Suprapubic skin (tissue), 4 donors: ENCODE data around the gene HNRNPLL. TPM values are rescaled to one million over a fixed set of nuclear protein-coding genes. Genes with fewer than 3 reads are reported as not detected.

Experiments used
- DNase-seq, 2 donors: peaks; one replicate each; pipeline ENCODE4 v3.0.0-alpha.2; 2019; ENCODE audit warnings: low spot score in 2 of 2
- H3K27ac ChIP-seq: fragments of 200-600 bp; sonication (generic); one replicate; pipeline ENCODE4 v1.5.1; 2019
- H3K27me3 ChIP-seq: fragments of 200-600 bp; sonication (generic); one replicate; pipeline ENCODE4 v1.5.1; 2019
- H3K36me3 ChIP-seq: fragments of 200-600 bp; sonication (generic); one replicate; pipeline ENCODE4 v1.5.1; 2019
- H3K4me1 ChIP-seq: fragments of 200-600 bp; sonication (generic); one replicate; pipeline ENCODE4 v1.5.1; 2019
- H3K4me3 ChIP-seq: fragments of 200-600 bp; sonication (generic); one replicate; pipeline ENCODE4 v1.5.1; 2019; ENCODE audit warnings: mild to moderate bottlenecking
- H3K9me3 ChIP-seq: fragments of 200-600 bp; sonication (generic); one replicate; pipeline ENCODE4 v1.5.1; 2019
- EP300 ChIP-seq: sonication (generic); formaldehyde crosslinking; IDR thresholded peaks from one replicate; pipeline ENCODE4 v1.6.1; 2017; ENCODE audit warnings: antibody characterized with exemption
- POLR2A ChIP-seq, 2 donors: fragments of 450-650 bp; IDR thresholded peaks; one replicate each; pipeline ENCODE4 v1.6.1; 2017; ENCODE audit warnings: antibody characterized with exemption in 2 of 2, mild to moderate bottlenecking in 2 of 2, moderate library complexity in 2 of 2
- POLR2AphosphoS5 ChIP-seq, 3 donors: sonication (generic); formaldehyde crosslinking; IDR thresholded peaks; one replicate each; pipeline ENCODE4 v1.6.1; 2017; ENCODE audit warnings: antibody characterized with exemption in 3 of 3
- WGBS: methylation state at CpG from one replicate; pipeline ENCODE4 v1.1.5; 2018; 5-methylcytosine and 5-hydroxymethylcytosine counted together
- total RNA-seq, 4 donors: library from RNA; depleted of rRNA; stranded (reverse); fragments of >200 nt; gene quantifications; one replicate each; pipeline ENCODE4 v1.1.0, GENCODE V29; 2016
- TF ChIP-seq, protein P1 (sequence below), 2 donors: fragments of 200-600 bp in 1 of 2; fragments of 450-650 bp in 1 of 2; sonication (generic) in 1 of 2; IDR thresholded peaks; one replicate each; pipeline ENCODE4 v1.5.1; 2016 to 2019; ENCODE audit warnings: antibody characterized with exemption in 2 of 2, mild to moderate bottlenecking in 1 of 2, moderate library complexity in 1 of 2

The HNRNPLL gene
- total RNA-seq, 4 donors from 2014 or later: 13.1 to 54.6 (median 23.4) TPM

GRCh38 chr2:38598200-38598990 is 4.3 kb downstream of the HNRNPLL start:
- no peak overlapping the region for H3K4me3 ChIP-seq
- 75% methylated on average over 5 of the region's 5 CpGs for WGBS
- no peak for TF ChIP-seq POLR2AphosphoS5 (IDR thresholded peaks at IDR 0.05)
- no peak for TF ChIP-seq EP300
- no peak for TF ChIP-seq POLR2A (IDR thresholded peaks at IDR 0.05)
- TF ChIP-seq, protein P1, sequence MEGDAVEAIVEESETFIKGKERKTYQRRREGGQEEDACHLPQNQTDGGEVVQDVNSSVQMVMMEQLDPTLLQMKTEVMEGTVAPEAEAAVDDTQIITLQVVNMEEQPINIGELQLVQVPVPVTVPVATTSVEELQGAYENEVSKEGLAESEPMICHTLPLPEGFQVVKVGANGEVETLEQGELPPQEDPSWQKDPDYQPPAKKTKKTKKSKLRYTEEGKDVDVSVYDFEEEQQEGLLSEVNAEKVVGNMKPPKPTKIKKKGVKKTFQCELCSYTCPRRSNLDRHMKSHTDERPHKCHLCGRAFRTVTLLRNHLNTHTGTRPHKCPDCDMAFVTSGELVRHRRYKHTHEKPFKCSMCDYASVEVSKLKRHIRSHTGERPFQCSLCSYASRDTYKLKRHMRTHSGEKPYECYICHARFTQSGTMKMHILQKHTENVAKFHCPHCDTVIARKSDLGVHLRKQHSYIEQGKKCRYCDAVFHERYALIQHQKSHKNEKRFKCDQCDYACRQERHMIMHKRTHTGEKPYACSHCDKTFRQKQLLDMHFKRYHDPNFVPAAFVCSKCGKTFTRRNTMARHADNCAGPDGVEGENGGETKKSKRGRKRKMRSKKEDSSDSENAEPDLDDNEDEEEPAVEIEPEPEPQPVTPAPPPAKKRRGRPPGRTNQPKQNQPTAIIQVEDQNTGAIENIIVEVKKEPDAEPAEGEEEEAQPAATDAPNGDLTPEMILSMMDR (IDR thresholded peaks at IDR 0.05): no peak

DNA sequence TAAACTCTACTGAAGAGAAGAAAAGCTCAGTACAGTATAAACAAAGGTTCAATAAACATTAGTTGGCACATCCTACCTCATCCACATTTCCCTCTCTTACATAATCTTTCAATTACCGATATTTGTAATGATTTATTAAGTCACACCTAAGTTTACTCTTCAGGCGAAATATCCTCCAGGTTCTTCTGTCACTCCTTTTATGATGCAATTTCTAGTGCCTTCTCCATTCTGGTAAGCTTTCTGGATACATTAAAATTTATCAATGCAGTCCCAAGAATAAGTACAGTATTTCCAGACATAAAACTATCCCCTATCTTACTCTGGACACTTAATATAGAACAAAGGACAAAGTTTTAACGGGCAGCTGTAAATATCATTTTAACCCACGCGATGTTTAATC is 5.6 kb downstream of the HNRNPLL start:
- WGBS: 84% methylated on average over 5 of the region's 5 CpGs
- no peaks in the 10 kb centered on the region for H3K9me3 ChIP-seq
- H3K27me3 ChIP-seq: no peaks in the 10 kb centered on the region
- no peak overlapping the region for H3K27ac ChIP-seq
- H3K4me1 ChIP-seq: peaks cover 61% of the 10 kb centered on the region
- TF ChIP-seq, protein P1 (IDR thresholded peaks at IDR 0.05): no peak
- TF ChIP-seq POLR2A (IDR thresholded peaks at IDR 0.05) (no peak), POLR2AphosphoS5 (IDR thresholded peaks at IDR 0.05) (no peak), EP300 (no peak)
- H3K36me3 ChIP-seq: no peaks in the 10 kb centered on the region
- no peak for DNase-seq
- no peak overlapping the region for H3K4me3 ChIP-seq

More at GRCh38 chr2:38598200-38598990, 4.3 kb downstream of the HNRNPLL start:
- peaks cover 59% of the 10 kb centered on the region for H3K4me1 ChIP-seq
- no peaks in the 10 kb centered on the region for H3K9me3 ChIP-seq
- no peak overlapping the region for H3K27ac ChIP-seq
- no peaks in the 10 kb centered on the region for H3K27me3 ChIP-seq
- no peak for DNase-seq
- no peaks in the 10 kb centered on the region for H3K36me3 ChIP-seq

DNA sequence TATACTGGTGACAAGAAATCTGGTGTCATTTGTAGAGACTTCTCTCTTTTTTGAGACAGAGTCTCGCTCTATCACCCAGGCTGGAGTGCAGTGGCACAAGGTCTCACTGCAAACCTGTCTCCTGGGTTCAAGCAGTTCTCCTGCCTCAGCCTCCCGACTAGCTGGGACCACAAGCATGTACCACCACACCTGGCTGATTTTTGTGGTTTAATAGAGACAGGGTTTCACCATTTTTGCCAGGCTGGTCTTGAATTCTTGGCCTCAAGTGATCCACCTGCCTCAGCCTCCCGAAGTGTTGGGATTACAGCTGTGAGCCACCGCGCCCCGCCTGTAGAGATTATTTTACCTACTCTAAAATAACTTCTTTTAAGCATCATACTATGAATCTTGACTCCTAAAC is 6.5 kb downstream of the HNRNPLL start:
- 90% methylated on average over 6 of the region's 6 CpGs for WGBS
- Histone ChIP-seq H3K27ac (no peak overlapping the region), H3K4me3 (no peak overlapping the region), H3K4me1 (peaks cover 54% of the 10 kb centered on the region), H3K36me3 (no peaks in the 10 kb centered on the region), H3K9me3 (no peaks in the 10 kb centered on the region), H3K27me3 (no peaks in the 10 kb centered on the region)
- TF ChIP-seq POLR2AphosphoS5 (IDR thresholded peaks at IDR 0.05) (no peak), POLR2A (IDR thresholded peaks at IDR 0.05) (no peak), EP300 (no peak)
- TF ChIP-seq, protein P1 (IDR thresholded peaks at IDR 0.05): no peak
- no peak for DNase-seq

- no peak overlapping the region for H3K4me3 ChIP-seq
- H3K9me3 ChIP-seq: no peaks in the 10 kb centered on the region
- no peak for TF ChIP-seq POLR2AphosphoS5 (IDR thresholded peaks at IDR 0.05)
- TF ChIP-seq EP300: no peak
- no peak for TF ChIP-seq POLR2A (IDR thresholded peaks at IDR 0.05)
- TF ChIP-seq, protein P1 (IDR thresholded peaks at IDR 0.05): no peak
- H3K27ac ChIP-seq: no peak overlapping the region
- H3K27me3 ChIP-seq: no peaks in the 10 kb centered on the region
- 57% methylated on average over 2 of the region's 2 CpGs for WGBS
- DNase-seq: no peak
- H3K4me1 ChIP-seq: peaks cover 22% of the 10 kb centered on the region
- no peaks in the 10 kb centered on the region for H3K36me3 ChIP-seq
These were observed 9.8 kb downstream of the HNRNPLL start for GRCh38 chr2:38592951-38593350.

- H3K36me3 ChIP-seq: no peaks in the 10 kb centered on the region
- H3K4me1 ChIP-seq: peaks cover 11% of the 10 kb centered on the region
- no peak overlapping the region for H3K4me3 ChIP-seq
- 51% methylated on average over 2 of the region's 2 CpGs for WGBS
- no peak for DNase-seq
- no peaks in the 10 kb centered on the region for H3K27me3 ChIP-seq
- H3K9me3 ChIP-seq: no peaks in the 10 kb centered on the region
- no peak overlapping the region for H3K27ac ChIP-seq
- no peak for TF ChIP-seq POLR2AphosphoS5 (IDR thresholded peaks at IDR 0.05)
- no peak for TF ChIP-seq POLR2A (IDR thresholded peaks at IDR 0.05)
- TF ChIP-seq EP300: no peak
- TF ChIP-seq, protein P1 (IDR thresholded peaks at IDR 0.05): no peak
These were observed 11.6 kb downstream of the HNRNPLL start for GRCh38 chr2:38591152-38591551.
